ENCODE results near the gene CEMP1.
"Not testable (repeated sequence)": the region's sequence is repeated elsewhere in the genome, so short reads cannot be mapped to it uniquely, and the experiment has no call there.

- not testable (repeated sequence) for TF ChIP-seq CTCF (IDR thresholded peaks at IDR 0.05; ENCODE audit: low read depth, low read length); EZH2phosphoT487 (IDR thresholded peaks at IDR 0.05; ENCODE audit: low read depth)
Observed at GRCh38 chr16:2543771-2544170, 12.6 kb upstream of the CEMP1 start.
